Esophagus squamous epithelium (tissue), 5 donors: ENCODE data around the gene LITAF. TPM values are rescaled to one million over a fixed set of nuclear protein-coding genes. Genes with fewer than 3 reads are reported as not detected.
"Not testable (repeated sequence)": the region's sequence is repeated elsewhere in the genome, so short reads cannot be mapped to it uniquely, and the experiment has no call there.

Experiments
- DNase-seq: peaks from one replicate; lab custom pipeline; 2025; lab: John Stamatoyannopoulos, UW
- H3K27ac ChIP-seq, 4 donors: fragments of 200-600 bp; sonication (generic); one replicate each; pipeline ENCODE4 v1.5.1; 2016 to 2019; ENCODE audit warnings: mild to moderate bottlenecking in 1 of 4
- H3K27me3 ChIP-seq, 4 donors: fragments of 200-600 bp; sonication (generic); 1 replicate in 3 of 4; 2 replicates in 1 of 4; pipeline versions ENCODE4 v1.5.1 to v1.6.0; 2017 to 2021; ENCODE audit warnings: antibody characterized with exemption in 1 of 4
- H3K36me3 ChIP-seq, 3 donors: fragments of 200-600 bp; sonication (generic); one replicate each; pipeline ENCODE4 v1.5.1; 2016 to 2019
- H3K4me1 ChIP-seq, 3 donors: fragments of 200-600 bp; sonication (generic); one replicate each; pipeline ENCODE4 v1.5.1; 2017 to 2019
- H3K4me3 ChIP-seq, 4 donors: fragments of 200-600 bp; sonication (generic); 1 replicate in 3 of 4; 2 replicates in 1 of 4; pipeline ENCODE4 v1.5.1; 2016 to 2019; ENCODE audit warnings: mild to moderate bottlenecking in 2 of 4, moderate library complexity in 1 of 4
- H3K9me3 ChIP-seq, 3 donors: fragments of 200-600 bp; sonication (generic); one replicate each; pipeline ENCODE4 v1.5.1; 2016 to 2019
- POLR2A ChIP-seq, 4 donors: fragments of 450-650 bp; IDR thresholded peaks; one replicate each; pipeline ENCODE4 v1.6.1; 2017; ENCODE audit warnings: antibody characterized with exemption in 4 of 4, mild to moderate bottlenecking in 4 of 4, moderate library complexity in 3 of 4
- WGBS, 2 donors: methylation state at CpG; one replicate each; pipeline ENCODE4 v1.1.5; 2018; 5-methylcytosine and 5-hydroxymethylcytosine counted together
- intact Hi-C: fragments of 100-400 bp; cut with DNase I; formaldehyde crosslinking; loops from one replicate; pipeline ENCODE4 v1.15.0; 2022
- total RNA-seq, 4 donors: library from RNA; depleted of rRNA; stranded (reverse); fragments of >200 nt; gene quantifications; one replicate each; pipeline ENCODE4 v1.1.0, GENCODE V29; 2016
- TF ChIP-seq, protein P1 (sequence below), 6 experiments: fragments of 450-650 bp in 4 of 6; fragments of 200-600 bp in 2 of 6; sonication (generic) in 2 of 6; IDR thresholded peaks; one replicate each; pipeline ENCODE4 v1.5.1; 2016 to 2019; ENCODE audit warnings: antibody characterized with exemption in 6 of 6, mild to moderate bottlenecking in 4 of 6, moderate library complexity in 4 of 6
- donor health status: DM: yes; HTN: yes; CAD: no.

Gene LITAF
- total RNA-seq, 4 donors from 2014 or later, result 13.7 to 44.4 (median 34.4) TPM

GRCh38 chr16:11507991-11508390 is 78.7 kb downstream of the LITAF start:
- H3K27me3 ChIP-seq, result no peaks in the 10 kb centered on the region
- no peak overlapping the region for H3K4me3 ChIP-seq
- intact Hi-C loops, result loop anchor here (10.0 kb wide), 1 partner anchor 103 kb away; no protein-coding TSS in a partner anchor
- H3K27ac ChIP-seq, result no peak overlapping the region
- WGBS, 2 donors, result 56 to 75% methylated on average over 2 of the region's 3 CpGs
- no peaks in the 10 kb centered on the region for H3K4me1 ChIP-seq
- DNase-seq, result no peak
- TF ChIP-seq POLR2A (IDR thresholded peaks at IDR 0.05), result no peak
- TF ChIP-seq, protein P1, sequence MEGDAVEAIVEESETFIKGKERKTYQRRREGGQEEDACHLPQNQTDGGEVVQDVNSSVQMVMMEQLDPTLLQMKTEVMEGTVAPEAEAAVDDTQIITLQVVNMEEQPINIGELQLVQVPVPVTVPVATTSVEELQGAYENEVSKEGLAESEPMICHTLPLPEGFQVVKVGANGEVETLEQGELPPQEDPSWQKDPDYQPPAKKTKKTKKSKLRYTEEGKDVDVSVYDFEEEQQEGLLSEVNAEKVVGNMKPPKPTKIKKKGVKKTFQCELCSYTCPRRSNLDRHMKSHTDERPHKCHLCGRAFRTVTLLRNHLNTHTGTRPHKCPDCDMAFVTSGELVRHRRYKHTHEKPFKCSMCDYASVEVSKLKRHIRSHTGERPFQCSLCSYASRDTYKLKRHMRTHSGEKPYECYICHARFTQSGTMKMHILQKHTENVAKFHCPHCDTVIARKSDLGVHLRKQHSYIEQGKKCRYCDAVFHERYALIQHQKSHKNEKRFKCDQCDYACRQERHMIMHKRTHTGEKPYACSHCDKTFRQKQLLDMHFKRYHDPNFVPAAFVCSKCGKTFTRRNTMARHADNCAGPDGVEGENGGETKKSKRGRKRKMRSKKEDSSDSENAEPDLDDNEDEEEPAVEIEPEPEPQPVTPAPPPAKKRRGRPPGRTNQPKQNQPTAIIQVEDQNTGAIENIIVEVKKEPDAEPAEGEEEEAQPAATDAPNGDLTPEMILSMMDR (IDR thresholded peaks at IDR 0.05), result no peak
- no peaks in the 10 kb centered on the region for H3K9me3 ChIP-seq
- no peaks in the 10 kb centered on the region for H3K36me3 ChIP-seq

- TF ChIP-seq, protein P1 (IDR thresholded peaks at IDR 0.05), result no peak
- no peak for TF ChIP-seq POLR2A (IDR thresholded peaks at IDR 0.05)
- WGBS, 2 donors, result 94 to 96% methylated on average over 4 to 6 of the region's 7 CpGs
- DNase-seq, result no peak
- H3K4me1 ChIP-seq, result no peaks in the 10 kb centered on the region
- H3K27ac ChIP-seq, result no peak overlapping the region
- H3K36me3 ChIP-seq, result no peaks in the 10 kb centered on the region
- H3K9me3 ChIP-seq, result no peaks in the 10 kb centered on the region
- no peak overlapping the region for H3K4me3 ChIP-seq
- no peaks in the 10 kb centered on the region for H3K27me3 ChIP-seq
- intact Hi-C loops, result loop anchor here (10.0 kb wide), 1 partner anchor 103 kb away; no protein-coding TSS in a partner anchor
Observed at GRCh38 chr16:11507350-11507749, 79.4 kb downstream of the LITAF start.

DNA sequence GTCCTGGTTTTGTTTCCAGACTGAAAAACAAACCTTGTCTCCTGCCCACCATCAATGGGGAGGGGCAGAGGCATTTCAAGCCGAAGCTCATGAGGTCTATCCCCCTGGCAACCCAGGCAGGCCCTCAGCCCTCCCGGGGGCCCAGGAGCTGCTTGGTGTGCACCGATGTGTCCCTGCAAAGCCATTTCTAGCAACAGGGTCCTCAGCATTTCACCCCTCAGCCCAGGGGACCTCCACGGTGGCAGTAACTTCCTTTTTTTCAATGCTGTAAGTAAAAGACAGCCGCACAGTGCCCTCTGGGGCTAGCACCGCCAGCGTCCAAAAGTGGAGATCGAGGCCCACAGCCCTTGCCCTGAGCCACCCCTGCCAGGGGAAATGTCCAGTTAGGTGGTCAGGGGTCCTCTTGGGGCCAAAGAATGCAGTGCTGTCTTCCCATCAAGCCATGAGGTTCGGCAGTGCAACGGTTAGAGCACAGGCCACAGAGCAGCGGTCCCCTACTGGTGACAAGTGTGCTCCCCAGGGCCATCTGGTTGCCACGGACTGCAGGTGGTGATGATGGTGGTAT is 79.9 kb downstream of the LITAF start:
- intact Hi-C loops, result loop anchor here (10.0 kb wide), 1 partner anchor 102 kb away; no protein-coding TSS in a partner anchor

DNA sequence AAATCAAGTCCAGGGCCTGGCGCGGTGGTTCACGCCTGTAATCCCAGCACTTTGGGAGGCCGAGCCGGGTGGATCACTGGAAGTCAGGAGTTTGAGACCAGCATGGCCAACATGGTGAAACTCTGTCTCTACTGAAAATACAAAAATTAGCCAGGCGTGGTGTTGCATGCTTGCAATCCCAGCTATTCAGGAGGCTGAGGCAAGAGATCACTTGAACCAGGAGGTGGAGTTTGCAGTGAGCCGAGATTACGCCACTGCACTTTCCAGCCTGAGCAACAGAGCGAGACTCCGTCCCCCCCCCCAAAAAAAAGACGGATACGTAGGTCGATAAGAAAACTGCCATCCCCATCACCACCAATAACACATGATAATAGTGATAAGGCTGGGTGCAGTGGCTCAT is 82.5 kb downstream of the LITAF start:
- not testable (repeated sequence) for H3K36me3 ChIP-seq, DNase-seq, H3K27ac ChIP-seq, H3K4me3 ChIP-seq, H3K27me3 ChIP-seq, H3K4me1 ChIP-seq, H3K9me3 ChIP-seq
- intact Hi-C loops, result loop anchor here (10.0 kb wide), 1 partner anchor 99 kb away; no protein-coding TSS in a partner anchor
- WGBS, 2 donors, result 90 to 100% methylated on average over 4 to 13 of the region's 13 CpGs

More for the DNA sequence above, 79.9 kb downstream of the LITAF start:
- H3K27ac ChIP-seq, result no peak overlapping the region
- H3K4me1 ChIP-seq, result no peaks in the 10 kb centered on the region
- WGBS, 2 donors, result 70 to 93% methylated on average over 2 to 4 of the region's 12 CpGs
- TF ChIP-seq POLR2A (IDR thresholded peaks at IDR 0.05), result no peak
- TF ChIP-seq, protein P1 (IDR thresholded peaks at IDR 0.05), result no peak
- no peaks in the 10 kb centered on the region for H3K36me3 ChIP-seq
- H3K4me3 ChIP-seq, result no peak overlapping the region
- H3K27me3 ChIP-seq, result no peaks in the 10 kb centered on the region
- no peaks in the 10 kb centered on the region for H3K9me3 ChIP-seq
- DNase-seq, result no peak

- intact Hi-C loops, result loop anchor here (10.0 kb wide), 1 partner anchor 99 kb away; no protein-coding TSS in a partner anchor
- DNase-seq, result no peak
- no peaks in the 10 kb centered on the region for H3K9me3 ChIP-seq
- peaks cover 3 to 13% (median 3%) of the 10 kb centered on the region in 3 donors for H3K4me1 ChIP-seq
- WGBS, 2 donors, result 66 to 71% methylated on average over 3 to 8 of the region's 10 CpGs
- H3K27ac ChIP-seq, result no peak overlapping the region
- TF ChIP-seq POLR2A (IDR thresholded peaks at IDR 0.05), result no peak
- TF ChIP-seq, protein P1 (IDR thresholded peaks at IDR 0.05), result no peak
- H3K4me3 ChIP-seq, result no peak overlapping the region
- no peaks in the 10 kb centered on the region for H3K27me3 ChIP-seq
- no peaks in the 10 kb centered on the region for H3K36me3 ChIP-seq
Observed at GRCh38 chr16:11503566-11503965, 83.2 kb downstream of the LITAF start.
